Fibroblast of lung (primary cell): ENCODE measurements around the gene OPN4. TPM values are rescaled to one million over a fixed set of nuclear protein-coding genes. Genes with fewer than 3 reads are reported as not detected.

Experiments used
- DNase-seq, 2 donors: peaks; one replicate each; pipeline versions ENCODE4 v3.0.0 to v3.0.0-alpha.2; 2010; ENCODE audit warnings: low read depth in 2 of 2
- H2AFZ ChIP-seq: 2 replicates; pipeline ENCODE4 v1.5.1; 2012; ENCODE audit warnings: low read length, control low read depth, inconsistent platforms
- H3K27ac ChIP-seq: 2 replicates; pipeline ENCODE4 v1.5.1; 2011; ENCODE audit warnings: low read length, control low read depth; ENCODE audit not compliant: insufficient read depth
- H3K27me3 ChIP-seq: 2 replicates; pipeline ENCODE4 v1.5.1; 2011; ENCODE audit warnings: mild to moderate bottlenecking, low read length; ENCODE audit not compliant: control insufficient read depth, insufficient read depth
- H3K36me3 ChIP-seq: 2 replicates; pipeline ENCODE4 v1.5.1; 2011; ENCODE audit warnings: low read length; ENCODE audit not compliant: control insufficient read depth, insufficient read depth
- H3K4me1 ChIP-seq: 2 replicates; pipeline ENCODE4 v1.5.1; 2011; ENCODE audit warnings: low read length; ENCODE audit not compliant: control insufficient read depth, insufficient read depth; ENCODE audit errors: extremely low read depth
- H3K4me2 ChIP-seq: 2 replicates; pipeline ENCODE4 v1.5.1; 2011; ENCODE audit warnings: low read length, control low read depth; ENCODE audit not compliant: insufficient read depth; ENCODE audit errors: extremely low read depth
- H3K4me3 ChIP-seq, 4 experiments: fragments of 200-600 bp in 1 of 4; sonication (generic) in 1 of 4; replicated peaks in 1 of 4; 2 replicates each; pipeline ENCODE4 v1.5.1; 2011 to 2016; ENCODE audit warnings: low read length in 4 of 4, low read depth in 3 of 4, mild to moderate bottlenecking in 3 of 4, control low read depth in 2 of 4, inconsistent platforms in 1 of 4, mixed read lengths in 1 of 4; ENCODE audit not compliant: insufficient read depth in 1 of 4; ENCODE audit errors: control extremely low read depth in 1 of 4
- H3K79me2 ChIP-seq: 2 replicates; pipeline ENCODE4 v1.5.1; 2012; ENCODE audit warnings: mild to moderate bottlenecking, low read length, inconsistent platforms; ENCODE audit not compliant: control insufficient read depth, insufficient read depth
- H3K9ac ChIP-seq: 2 replicates; pipeline ENCODE4 v1.5.1; 2011; ENCODE audit warnings: mild to moderate bottlenecking, low read length, control low read depth; ENCODE audit not compliant: insufficient read depth
- H3K9me3 ChIP-seq: 2 replicates; pipeline ENCODE4 v1.5.1; 2012; ENCODE audit warnings: low read depth, low read length; ENCODE audit not compliant: control insufficient read depth, insufficient read depth
- H4K20me1 ChIP-seq: 2 replicates; pipeline ENCODE4 v1.5.1; 2011; ENCODE audit warnings: low read length; ENCODE audit not compliant: control insufficient read depth, insufficient read depth; ENCODE audit errors: extremely low read depth
- EZH2 ChIP-seq: IDR thresholded peaks from 2 replicates; pipeline ENCODE4 v1.5.1; 2012; ENCODE audit warnings: low read length, control low read depth, mild to moderate bottlenecking; ENCODE audit errors: missing control alignments
- polyA plus RNA-seq, 2 donors: library from polyadenylated mRNA; depleted of rRNA in 1 of 2; stranded (reverse) in 1 of 2; unstranded in 1 of 2; fragments of >200 nt; gene quantifications; 2 replicates each; pipeline ENCODE4 v1.2.1, GENCODE V29; 2011 to 2012; ENCODE audit warnings: missing spikeins in 1 of 2
- total RNA-seq: library from RNA; depleted of rRNA; stranded (reverse); fragments of >200 nt; gene quantifications from 2 replicates; pipeline ENCODE4 v1.2.1, GENCODE V29; 2014
- TF ChIP-seq, protein P1 (sequence below), 2 donors: IDR thresholded peaks in 1 of 2; conservative IDR thresholded peaks in 1 of 2; 1 replicate in 1 of 2; 2 replicates in 1 of 2; pipeline ENCODE4 v1.5.1; 2011 to 2012; ENCODE audit warnings: low read length in 2 of 2, control low read depth in 1 of 2, inconsistent platforms in 1 of 2, low read depth in 1 of 2, mild to moderate bottlenecking in 1 of 2

OPN4 gene
- total and polyA plus RNA-seq, 2 donors (not counting 1 experiment from before 2014, with no cell fraction given) = not detected

- Histone ChIP-seq H2AFZ (no peak overlapping the region), H3K9ac (no peak overlapping the region), H3K27ac (no peak overlapping the region), H4K20me1 (no peaks in the 10 kb centered on the region), H3K4me1 (no peaks in the 10 kb centered on the region), H3K36me3 (no peaks in the 10 kb centered on the region), H3K27me3 (peaks cover 10% of the 10 kb centered on the region), H3K79me2 (no peaks in the 10 kb centered on the region), H3K9me3 (no peaks in the 10 kb centered on the region), H3K4me2 (no peak overlapping the region), H3K4me3 (no peak overlapping the region)
- no peak for TF ChIP-seq EZH2
- TF ChIP-seq, protein P1, sequence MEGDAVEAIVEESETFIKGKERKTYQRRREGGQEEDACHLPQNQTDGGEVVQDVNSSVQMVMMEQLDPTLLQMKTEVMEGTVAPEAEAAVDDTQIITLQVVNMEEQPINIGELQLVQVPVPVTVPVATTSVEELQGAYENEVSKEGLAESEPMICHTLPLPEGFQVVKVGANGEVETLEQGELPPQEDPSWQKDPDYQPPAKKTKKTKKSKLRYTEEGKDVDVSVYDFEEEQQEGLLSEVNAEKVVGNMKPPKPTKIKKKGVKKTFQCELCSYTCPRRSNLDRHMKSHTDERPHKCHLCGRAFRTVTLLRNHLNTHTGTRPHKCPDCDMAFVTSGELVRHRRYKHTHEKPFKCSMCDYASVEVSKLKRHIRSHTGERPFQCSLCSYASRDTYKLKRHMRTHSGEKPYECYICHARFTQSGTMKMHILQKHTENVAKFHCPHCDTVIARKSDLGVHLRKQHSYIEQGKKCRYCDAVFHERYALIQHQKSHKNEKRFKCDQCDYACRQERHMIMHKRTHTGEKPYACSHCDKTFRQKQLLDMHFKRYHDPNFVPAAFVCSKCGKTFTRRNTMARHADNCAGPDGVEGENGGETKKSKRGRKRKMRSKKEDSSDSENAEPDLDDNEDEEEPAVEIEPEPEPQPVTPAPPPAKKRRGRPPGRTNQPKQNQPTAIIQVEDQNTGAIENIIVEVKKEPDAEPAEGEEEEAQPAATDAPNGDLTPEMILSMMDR (conservative IDR thresholded peaks at IDR 0.05 in 1 of 2, IDR thresholded peaks at IDR 0.05 in 1 of 2; ENCODE audit: low read depth in 1 of 2, low read length in 2 of 2) = no peak
- no peak for DNase-seq
Measured at GRCh38 chr10:86681722-86682386, 27.5 kb downstream of the OPN4 start.

GRCh38 chr10:86682675-86683074 lies 28.3 kb downstream of the OPN4 start:
- Histone ChIP-seq H3K4me1 (peaks cover 2% of the 10 kb centered on the region), H3K9ac (no peak overlapping the region), H2AFZ (no peak overlapping the region), H3K4me3 (no peak overlapping the region), H3K4me2 (no peak overlapping the region), H3K36me3 (no peaks in the 10 kb centered on the region), H3K79me2 (no peaks in the 10 kb centered on the region), H3K27ac (no peak overlapping the region), H3K9me3 (no peaks in the 10 kb centered on the region), H3K27me3 (peaks cover 10% of the 10 kb centered on the region), H4K20me1 (no peaks in the 10 kb centered on the region)
- TF ChIP-seq, protein P1 (conservative IDR thresholded peaks at IDR 0.05 in 1 of 2, IDR thresholded peaks at IDR 0.05 in 1 of 2; ENCODE audit: low read depth in 1 of 2, low read length in 2 of 2) = no peak
- TF ChIP-seq EZH2 = no peak
- DNase-seq = no peak

GRCh38 chr10:86684331-86685097 lies 30.2 kb downstream of the OPN4 start:
- H3K4me3 ChIP-seq = no peak overlapping the region

More at GRCh38 chr10:86684331-86685097, 30.2 kb downstream of the OPN4 start:
- TF ChIP-seq, protein P1 (conservative IDR thresholded peaks at IDR 0.05 in 1 of 2, IDR thresholded peaks at IDR 0.05 in 1 of 2; ENCODE audit: low read depth in 1 of 2, low read length in 2 of 2) = peak; percentile 26 to 38
- TF ChIP-seq EZH2 = peak; percentile 49
- H3K9me3 ChIP-seq = no peaks in the 10 kb centered on the region
- peaks cover 10% of the 10 kb centered on the region for H3K27me3 ChIP-seq
- H3K9ac ChIP-seq = no peak overlapping the region
- H4K20me1 ChIP-seq = no peaks in the 10 kb centered on the region
- H3K4me1 ChIP-seq = peaks cover 7% of the 10 kb centered on the region
- no peak overlapping the region for H3K27ac ChIP-seq
- no peak overlapping the region for H3K4me2 ChIP-seq
- H2AFZ ChIP-seq = no peak overlapping the region
- no peaks in the 10 kb centered on the region for H3K36me3 ChIP-seq
- H3K79me2 ChIP-seq = no peaks in the 10 kb centered on the region
- peak; percentile 15 to 18 for DNase-seq
